PFSK-1 (cell line): ENCODE results near the gene RNF20.

Experiments used
- POLR2AphosphoS5 ChIP-seq: IDR thresholded peaks from 2 replicates; pipeline ENCODE4 v1.6.1; 2012; ENCODE audit warnings: low read depth, mild to moderate bottlenecking, control low read depth, low read length, moderate library complexity
- TAF1 ChIP-seq: IDR thresholded peaks from 2 replicates; pipeline ENCODE4 v1.6.1; 2012; ENCODE audit warnings: low read length, control low read depth, borderline replicate concordance; ENCODE audit not compliant: insufficient read depth

DNA sequence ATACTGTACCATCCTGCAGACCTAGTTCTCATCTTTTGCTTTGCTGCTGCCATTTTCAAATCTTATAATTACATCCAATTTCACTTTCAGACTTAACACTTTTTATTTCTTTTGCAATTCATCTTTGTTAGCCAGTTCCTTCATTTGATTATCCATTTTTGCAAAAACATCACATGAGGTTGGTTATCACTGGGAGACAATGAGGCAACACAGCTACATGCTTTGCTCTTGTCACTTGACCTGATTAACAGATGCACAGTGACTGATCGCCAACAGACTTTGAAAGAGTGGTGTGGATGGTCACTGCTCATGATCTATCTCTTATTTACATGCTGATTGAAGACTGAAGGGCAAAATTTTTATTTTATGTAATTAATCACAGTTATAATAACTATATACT is 17.0 kb upstream of the RNF20 start:
- TF ChIP-seq POLR2AphosphoS5 (no peak), TAF1 (no peak)
